ENCODE measurements around the gene LRRC1.
"Not testable (repeated sequence)": the region's sequence is repeated elsewhere in the genome, so short reads cannot be mapped to it uniquely, and the experiment has no call there.

LRRC1 gene

GRCh38 chr6:53803081-53803860 lies 8.5 kb downstream of the LRRC1 start:
- no peak overlapping the region for H2AFZ ChIP-seq (ENCODE audit: low read length, unreplicated experiment)
- H3K27me3 ChIP-seq (ENCODE audit: insufficient read depth, low read length), result no peaks in the 10 kb centered on the region
- H3K36me3 ChIP-seq (ENCODE audit: insufficient read depth, low read length), result no peaks in the 10 kb centered on the region
- H3K4me1 ChIP-seq (ENCODE audit: control insufficient read depth, insufficient read depth, low read length, unreplicated experiment), result peaks cover 15% of the 10 kb centered on the region
- H3K27ac ChIP-seq (ENCODE audit: low read depth, low read length), result no peak overlapping the region
- peaks cover 2% of the 10 kb centered on the region for H3K79me2 ChIP-seq (ENCODE audit: control insufficient read depth, insufficient read depth, low read length, unreplicated experiment)
- H3K4me3 ChIP-seq (ENCODE audit: low read depth, low read length), result no peak overlapping the region

DNA sequence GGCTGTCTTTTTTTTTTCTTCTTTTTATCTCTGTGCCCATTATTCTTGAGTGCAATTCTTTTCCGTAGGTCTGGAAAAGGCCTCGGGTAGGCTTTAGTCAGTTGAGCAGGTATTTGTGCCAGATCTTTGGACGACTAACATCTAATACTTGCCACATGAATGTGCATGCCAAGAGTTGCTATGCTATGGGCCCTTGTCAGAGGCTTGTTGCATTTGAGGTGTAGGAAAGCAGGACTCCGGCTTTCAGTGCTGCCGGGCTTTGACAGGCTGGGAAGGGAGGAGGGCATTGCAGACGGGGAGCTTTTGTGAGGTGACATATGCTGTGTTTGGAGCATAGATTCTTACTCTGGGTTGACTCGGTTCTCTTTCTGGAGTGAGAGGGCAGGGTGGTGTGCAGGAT lies 10.2 kb downstream of the LRRC1 start:
- no peak overlapping the region for H3K27ac ChIP-seq (ENCODE audit: low read depth, low read length)
- H3K4me1 ChIP-seq (ENCODE audit: control insufficient read depth, insufficient read depth, low read length, unreplicated experiment), result peaks cover 15% of the 10 kb centered on the region
- no peaks in the 10 kb centered on the region for H3K36me3 ChIP-seq (ENCODE audit: insufficient read depth, low read length)
- no peak overlapping the region for H3K4me3 ChIP-seq (ENCODE audit: low read depth, low read length)
- H3K27me3 ChIP-seq (ENCODE audit: insufficient read depth, low read length), result no peaks in the 10 kb centered on the region
- no peak overlapping the region for H2AFZ ChIP-seq (ENCODE audit: low read length, unreplicated experiment)
- peaks cover 2% of the 10 kb centered on the region for H3K79me2 ChIP-seq (ENCODE audit: control insufficient read depth, insufficient read depth, low read length, unreplicated experiment)

DNA sequence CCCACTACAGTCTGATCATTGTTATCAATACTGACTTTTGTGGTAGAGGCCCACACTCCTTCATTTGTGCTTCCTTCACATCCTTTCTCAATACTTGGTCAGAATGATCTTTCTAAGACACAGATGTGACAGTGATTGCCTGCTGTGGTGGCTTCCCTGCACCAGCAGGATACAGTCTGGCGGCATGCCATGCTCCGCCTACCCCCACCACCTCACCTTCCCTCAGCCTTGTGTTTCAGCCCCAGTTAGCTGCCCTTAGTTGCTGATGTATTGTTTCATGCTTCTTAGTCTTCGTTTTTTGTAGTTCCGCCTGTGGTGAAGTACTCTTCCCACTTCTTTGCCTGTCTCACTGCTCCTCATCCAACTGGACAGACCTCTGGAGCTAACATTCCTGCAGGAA lies 10.9 kb downstream of the LRRC1 start:
- Histone ChIP-seq H2AFZ (ENCODE audit: low read length, unreplicated experiment) (no peak overlapping the region), H3K4me1 (ENCODE audit: control insufficient read depth, insufficient read depth, low read length, unreplicated experiment) (peaks cover 15% of the 10 kb centered on the region), H3K27ac (ENCODE audit: low read depth, low read length) (no peak overlapping the region), H3K36me3 (ENCODE audit: insufficient read depth, low read length) (no peaks in the 10 kb centered on the region), H3K4me3 (ENCODE audit: low read depth, low read length) (no peak overlapping the region), H3K27me3 (ENCODE audit: insufficient read depth, low read length) (no peaks in the 10 kb centered on the region), H3K79me2 (ENCODE audit: control insufficient read depth, insufficient read depth, low read length, unreplicated experiment) (peaks cover 2% of the 10 kb centered on the region)

GRCh38 chr6:53807606-53808005 lies 12.8 kb downstream of the LRRC1 start:
- not testable (repeated sequence) for H3K27ac ChIP-seq (ENCODE audit: low read depth, low read length); H3K79me2 ChIP-seq (ENCODE audit: control insufficient read depth, insufficient read depth, low read length, unreplicated experiment); H2AFZ ChIP-seq (ENCODE audit: low read length, unreplicated experiment); H3K27me3 ChIP-seq (ENCODE audit: insufficient read depth, low read length); H3K36me3 ChIP-seq (ENCODE audit: insufficient read depth, low read length); H3K4me3 ChIP-seq (ENCODE audit: low read depth, low read length)
- peaks cover 13% of the 10 kb centered on the region for H3K4me1 ChIP-seq (ENCODE audit: control insufficient read depth, insufficient read depth, low read length, unreplicated experiment)

DNA sequence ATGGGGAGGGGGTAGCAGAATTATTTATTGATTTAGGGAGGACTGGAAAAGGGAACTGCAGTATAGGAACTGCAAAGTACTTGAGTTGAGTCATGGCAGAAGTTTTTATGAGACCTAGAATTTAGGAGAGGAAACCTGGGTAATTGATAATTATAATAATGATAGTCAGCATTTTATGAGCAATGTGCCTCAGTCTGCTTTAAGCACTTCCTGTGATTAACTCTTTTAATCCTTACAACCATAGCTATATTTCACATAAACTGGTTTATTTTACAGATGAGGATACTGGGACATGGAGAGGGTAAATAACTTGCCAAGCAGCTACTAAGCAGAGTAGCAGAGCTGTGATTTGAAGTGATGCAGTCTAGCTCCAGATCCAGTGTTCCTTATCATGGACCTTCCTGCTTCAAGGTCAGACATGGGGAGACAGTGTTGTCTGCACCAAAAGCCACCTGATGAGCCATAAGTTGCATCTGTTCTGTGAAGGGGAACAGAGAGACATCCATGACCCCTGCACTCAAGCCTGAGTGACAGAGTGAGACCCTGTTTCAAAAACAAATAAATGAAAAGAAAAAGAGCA lies 13.6 kb downstream of the LRRC1 start:
- peaks cover 6% of the 10 kb centered on the region for H3K4me1 ChIP-seq (ENCODE audit: control insufficient read depth, insufficient read depth, low read length, unreplicated experiment)
- H2AFZ ChIP-seq (ENCODE audit: low read length, unreplicated experiment), result no peak overlapping the region
- H3K4me3 ChIP-seq (ENCODE audit: low read depth, low read length), result no peak overlapping the region
- H3K27ac ChIP-seq (ENCODE audit: low read depth, low read length), result no peak overlapping the region
- peaks cover 2% of the 10 kb centered on the region for H3K79me2 ChIP-seq (ENCODE audit: control insufficient read depth, insufficient read depth, low read length, unreplicated experiment)
- H3K27me3 ChIP-seq (ENCODE audit: insufficient read depth, low read length), result no peaks in the 10 kb centered on the region
- no peaks in the 10 kb centered on the region for H3K36me3 ChIP-seq (ENCODE audit: insufficient read depth, low read length)

GRCh38 chr6:53809691-53810090 lies 14.9 kb downstream of the LRRC1 start:
- Histone ChIP-seq H2AFZ (ENCODE audit: low read length, unreplicated experiment) (no peak overlapping the region), H3K36me3 (ENCODE audit: insufficient read depth, low read length) (no peaks in the 10 kb centered on the region), H3K79me2 (ENCODE audit: control insufficient read depth, insufficient read depth, low read length, unreplicated experiment) (peaks cover 2% of the 10 kb centered on the region), H3K27ac (ENCODE audit: low read depth, low read length) (no peak overlapping the region), H3K4me3 (ENCODE audit: low read depth, low read length) (no peak overlapping the region), H3K4me1 (ENCODE audit: control insufficient read depth, insufficient read depth, low read length, unreplicated experiment) (no peaks in the 10 kb centered on the region), H3K27me3 (ENCODE audit: insufficient read depth, low read length) (no peaks in the 10 kb centered on the region)

DNA sequence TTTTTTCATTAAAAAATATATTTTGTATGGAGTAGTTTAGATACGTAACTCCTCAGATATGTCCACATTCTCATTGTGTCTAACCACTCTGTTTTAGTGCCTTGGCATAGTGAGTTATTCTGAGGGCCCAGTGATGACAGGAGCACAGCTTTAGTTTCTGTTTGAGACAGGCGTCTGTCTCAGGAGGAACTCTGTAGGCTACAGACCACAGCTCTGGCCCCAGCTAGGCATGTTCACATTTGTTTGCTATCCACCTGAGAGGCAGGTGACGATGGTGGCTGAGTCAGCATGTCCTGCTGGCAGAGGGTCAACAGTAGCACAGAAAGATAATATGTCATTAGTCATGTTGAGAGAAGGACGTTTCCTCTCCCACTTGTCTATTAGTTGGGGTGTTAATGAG lies 16.3 kb downstream of the LRRC1 start:
- H3K36me3 ChIP-seq (ENCODE audit: insufficient read depth, low read length), result no peaks in the 10 kb centered on the region
- H2AFZ ChIP-seq (ENCODE audit: low read length, unreplicated experiment), result no peak overlapping the region
- peaks cover 7% of the 10 kb centered on the region for H3K4me1 ChIP-seq (ENCODE audit: control insufficient read depth, insufficient read depth, low read length, unreplicated experiment)
- H3K79me2 ChIP-seq (ENCODE audit: control insufficient read depth, insufficient read depth, low read length, unreplicated experiment), result no peaks in the 10 kb centered on the region
- no peak overlapping the region for H3K4me3 ChIP-seq (ENCODE audit: low read depth, low read length)
- no peak overlapping the region for H3K27ac ChIP-seq (ENCODE audit: low read depth, low read length)
- H3K27me3 ChIP-seq (ENCODE audit: insufficient read depth, low read length), result no peaks in the 10 kb centered on the region

- no peaks in the 10 kb centered on the region for H3K36me3 ChIP-seq (ENCODE audit: insufficient read depth, low read length)
- H3K79me2 ChIP-seq (ENCODE audit: control insufficient read depth, insufficient read depth, low read length, unreplicated experiment), result no peaks in the 10 kb centered on the region
- no peak overlapping the region for H2AFZ ChIP-seq (ENCODE audit: low read length, unreplicated experiment)
- H3K4me3 ChIP-seq (ENCODE audit: low read depth, low read length), result no peak overlapping the region
- H3K27me3 ChIP-seq (ENCODE audit: insufficient read depth, low read length), result no peaks in the 10 kb centered on the region
- H3K27ac ChIP-seq (ENCODE audit: low read depth, low read length), result no peak overlapping the region
- H3K4me1 ChIP-seq (ENCODE audit: control insufficient read depth, insufficient read depth, low read length, unreplicated experiment), result peaks cover 13% of the 10 kb centered on the region
Measured at GRCh38 chr6:53811746-53812145, 16.9 kb downstream of the LRRC1 start.

DNA sequence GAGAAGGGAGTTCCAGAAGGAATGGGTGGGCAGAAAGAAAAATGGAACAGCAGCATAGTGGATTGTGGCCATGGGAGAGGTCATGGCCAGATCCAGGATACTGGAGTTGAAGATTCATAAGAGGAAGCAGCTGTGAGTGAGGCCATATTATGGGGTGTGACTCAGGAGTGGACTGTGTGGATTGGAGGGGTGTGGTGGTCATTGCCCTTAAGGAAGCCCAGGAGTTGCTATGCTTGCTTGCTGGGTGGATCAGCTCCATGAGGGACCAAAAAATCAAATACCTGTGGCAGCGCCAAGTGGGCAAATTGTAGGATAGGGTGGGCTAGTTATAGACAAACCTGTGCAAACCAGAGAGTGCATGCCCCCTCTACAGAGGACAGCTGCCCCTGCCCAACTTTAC lies 18.3 kb downstream of the LRRC1 start:
- no peaks in the 10 kb centered on the region for H3K27me3 ChIP-seq (ENCODE audit: insufficient read depth, low read length)
- no peak overlapping the region for H2AFZ ChIP-seq (ENCODE audit: low read length, unreplicated experiment)
- no peaks in the 10 kb centered on the region for H3K36me3 ChIP-seq (ENCODE audit: insufficient read depth, low read length)
- H3K4me3 ChIP-seq (ENCODE audit: low read depth, low read length), result no peak overlapping the region
- H3K79me2 ChIP-seq (ENCODE audit: control insufficient read depth, insufficient read depth, low read length, unreplicated experiment), result no peaks in the 10 kb centered on the region
- peaks cover 13% of the 10 kb centered on the region for H3K4me1 ChIP-seq (ENCODE audit: control insufficient read depth, insufficient read depth, low read length, unreplicated experiment)
- H3K27ac ChIP-seq (ENCODE audit: low read depth, low read length), result no peak overlapping the region

DNA sequence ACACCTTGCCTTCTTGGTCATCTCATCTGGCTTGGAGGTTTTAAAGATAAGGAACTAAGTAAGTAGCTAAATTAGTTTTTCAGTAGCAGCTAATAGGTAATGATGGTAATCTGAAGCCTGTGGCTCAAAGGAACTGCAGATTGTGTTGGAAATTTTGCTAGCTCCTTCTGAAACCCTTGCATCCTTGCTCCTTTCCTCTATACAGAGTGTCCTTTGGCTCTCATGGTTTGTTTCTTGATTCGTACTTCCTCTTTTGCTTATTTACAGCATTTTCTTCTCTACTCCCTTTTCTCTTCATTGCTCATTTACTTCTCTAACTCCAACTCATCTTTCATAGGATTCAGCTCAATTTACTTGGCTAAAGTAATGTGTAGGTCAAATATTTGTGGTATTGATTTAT lies 19.0 kb downstream of the LRRC1 start:
- Histone ChIP-seq H2AFZ (ENCODE audit: low read length, unreplicated experiment) (no peak overlapping the region), H3K27ac (ENCODE audit: low read depth, low read length) (no peak overlapping the region), H3K4me1 (ENCODE audit: control insufficient read depth, insufficient read depth, low read length, unreplicated experiment) (peaks cover 16% of the 10 kb centered on the region), H3K36me3 (ENCODE audit: insufficient read depth, low read length) (no peaks in the 10 kb centered on the region), H3K4me3 (ENCODE audit: low read depth, low read length) (no peak overlapping the region), H3K79me2 (ENCODE audit: control insufficient read depth, insufficient read depth, low read length, unreplicated experiment) (no peaks in the 10 kb centered on the region), H3K27me3 (ENCODE audit: insufficient read depth, low read length) (no peaks in the 10 kb centered on the region)

- H3K36me3 ChIP-seq (ENCODE audit: insufficient read depth, low read length), result no peaks in the 10 kb centered on the region
- H3K27ac ChIP-seq (ENCODE audit: low read depth, low read length), result no peak overlapping the region
- no peaks in the 10 kb centered on the region for H3K27me3 ChIP-seq (ENCODE audit: insufficient read depth, low read length)
- no peaks in the 10 kb centered on the region for H3K79me2 ChIP-seq (ENCODE audit: control insufficient read depth, insufficient read depth, low read length, unreplicated experiment)
- H2AFZ ChIP-seq (ENCODE audit: low read length, unreplicated experiment), result no peak overlapping the region
- H3K4me3 ChIP-seq (ENCODE audit: low read depth, low read length), result no peak overlapping the region
- H3K4me1 ChIP-seq (ENCODE audit: control insufficient read depth, insufficient read depth, low read length, unreplicated experiment), result peaks cover 21% of the 10 kb centered on the region
Measured at GRCh38 chr6:53814353-53814752, 19.5 kb downstream of the LRRC1 start.

Measured in ACC112 (cell line).